Spleen (tissue), 11 donors: Measurements from ENCODE around the gene PRR5L. TPM values are rescaled to one million over a fixed set of nuclear protein-coding genes. Genes with fewer than 3 reads are reported as not detected.

Experiments used
- DNase-seq: peaks from one replicate; pipeline ENCODE4 v3.0.0-alpha.2; 2020
- H3K27ac ChIP-seq, 8 donors: fragments of 200-600 bp; sonication (generic) in 7 of 8; 1 replicate in 4 of 8; 2 replicates in 4 of 8; pipeline versions ENCODE4 v1.5.0 to v1.8.0; 2016 to 2021; ENCODE audit warnings: inconsistent platforms in 4 of 8, mild to moderate bottlenecking in 4 of 8, moderate library complexity in 1 of 8
- H3K27me3 ChIP-seq, 7 donors: fragments of 200-600 bp; sonication (generic) in 6 of 7; replicated peaks in 1 of 7; 1 replicate in 4 of 7; 2 replicates in 3 of 7; pipeline versions ENCODE4 v1.5.0 to v1.8.0; 2016 to 2021; ENCODE audit warnings: inconsistent platforms in 3 of 7, mild to moderate bottlenecking in 1 of 7
- H3K36me3 ChIP-seq, 6 donors: fragments of 200-600 bp; sonication (generic) in 5 of 6; 1 replicate in 4 of 6; 2 replicates in 2 of 6; pipeline versions ENCODE4 v1.5.0 to v1.8.0; 2016 to 2021; ENCODE audit warnings: inconsistent platforms in 2 of 6
- H3K4me1 ChIP-seq, 6 donors: fragments of 200-600 bp; sonication (generic) in 5 of 6; 1 replicate in 3 of 6; 2 replicates in 3 of 6; pipeline versions ENCODE4 v1.5.0 to v1.8.0; 2016 to 2021; ENCODE audit warnings: inconsistent platforms in 3 of 6
- H3K4me3 ChIP-seq, 8 donors: fragments of 200-600 bp; sonication (generic) in 7 of 8; 1 replicate in 4 of 8; 2 replicates in 4 of 8; pipeline versions ENCODE4 v1.5.0 to v1.8.0; 2016 to 2021; ENCODE audit warnings: inconsistent platforms in 4 of 8, mild to moderate bottlenecking in 4 of 8, moderate library complexity in 2 of 8
- H3K9me3 ChIP-seq, 8 donors: fragments of 200-600 bp; sonication (generic) in 7 of 8; 1 replicate in 4 of 8; 2 replicates in 4 of 8; pipeline versions ENCODE4 v1.5.0 to v1.8.0; 2016 to 2021; ENCODE audit warnings: inconsistent platforms in 4 of 8
- POLR2A ChIP-seq, 3 donors: fragments of 450-650 bp; IDR thresholded peaks; one replicate each; pipeline ENCODE4 v1.5.1; 2017; ENCODE audit warnings: antibody characterized with exemption in 3 of 3, mild to moderate bottlenecking in 1 of 3
- POLR2AphosphoS5 ChIP-seq, 3 donors: sonication (generic); formaldehyde crosslinking; IDR thresholded peaks; one replicate each; pipeline ENCODE4 v1.5.1; 2017; ENCODE audit warnings: antibody characterized with exemption in 3 of 3
- WGBS, 5 donors: extraction: QIAGEN DNeasy Blood & Tissue Kit in 3 of 5; methylation state at CpG; one replicate each; pipeline versions ENCODE4 v1.1.5 to v1.1.7; 2013 to 2018; 5-methylcytosine and 5-hydroxymethylcytosine counted together
- intact Hi-C: fragments of 100-400 bp; cut with DNase I; formaldehyde crosslinking; loops from one replicate; pipeline ENCODE4 v1.15.0; 2023; ENCODE audit warnings: low total_unique reads
- polyA plus RNA-seq, 3 donors: library from polyadenylated mRNA; stranded (reverse); fragments of 200-250 nt; gene quantifications; one replicate each; pipeline ENCODE4 v1.2.1, GENCODE V29; 2013
- total RNA-seq, 7 donors: library from RNA; depleted of rRNA in 3 of 7; stranded (reverse); fragments of >200 nt in 3 of 7; fragmentation: NEBNext Ultra II Directional in 4 of 7; extraction: Animal tissue kit (Norgen Biotek cat#: 25700) in 4 of 7; gene quantifications; one replicate each; pipeline versions ENCODE4 v1.1.0 to v1.2.1, GENCODE V29; 2016 to 2021
- TF ChIP-seq, protein P1 (sequence below), 11 experiments: fragments of 200-600 bp in 7 of 11; fragments of 450-650 bp in 4 of 11; sonication (generic) in 4 of 11; IDR thresholded peaks in 8 of 11; conservative IDR thresholded peaks in 3 of 11; 1 replicate in 7 of 11; 2 replicates in 4 of 11; pipeline versions ENCODE4 v1.4.0 to v1.8.0; 2016 to 2021; ENCODE audit warnings: antibody characterized with exemption in 11 of 11, inconsistent platforms in 4 of 11, mild to moderate bottlenecking in 1 of 11
- donor health status: healthy with polysubstance abuse.
- donor health status: DM: no; HTN: no; CAD: no; lungs with moderate emphysema.
- donor health status: DM: no; HTN: no; CAD: no.
- donor health status: Bipolar disorder and iron deficiency.
- donor health status: healthy.
- donor health status: DM: no; HTN: no; CAD: no.
- donor health status: DM: yes; HTN: yes; CAD: no.

PRR5L gene
- total and polyA plus RNA-seq, 10 donors = 10.7 to 330 (median 140) TPM

GRCh38 chr11:36447947-36448346 lies 151.9 kb downstream of the PRR5L start:
- WGBS, 5 donors = 81 to 84% (median 83%) methylated on average over 8 of the region's 8 CpGs
- no peaks in the 10 kb centered on the region for H3K27me3 ChIP-seq
- H3K4me3 ChIP-seq = no peak overlapping the region
- intact Hi-C loops = no loop called here
- H3K9me3 ChIP-seq = no peaks in the 10 kb centered on the region
- H3K36me3 ChIP-seq = peaks cover 0 to 97% (median 26%) of the 10 kb centered on the region in 6 donors
- H3K4me1 ChIP-seq = peaks cover 33 to 98% (median 62%) of the 10 kb centered on the region in 6 donors
- TF ChIP-seq POLR2A (IDR thresholded peaks at IDR 0.05) (no peak), POLR2AphosphoS5 (IDR thresholded peaks at IDR 0.05) (peak in 1 of 3 donors; percentile 5)
- TF ChIP-seq, protein P1, sequence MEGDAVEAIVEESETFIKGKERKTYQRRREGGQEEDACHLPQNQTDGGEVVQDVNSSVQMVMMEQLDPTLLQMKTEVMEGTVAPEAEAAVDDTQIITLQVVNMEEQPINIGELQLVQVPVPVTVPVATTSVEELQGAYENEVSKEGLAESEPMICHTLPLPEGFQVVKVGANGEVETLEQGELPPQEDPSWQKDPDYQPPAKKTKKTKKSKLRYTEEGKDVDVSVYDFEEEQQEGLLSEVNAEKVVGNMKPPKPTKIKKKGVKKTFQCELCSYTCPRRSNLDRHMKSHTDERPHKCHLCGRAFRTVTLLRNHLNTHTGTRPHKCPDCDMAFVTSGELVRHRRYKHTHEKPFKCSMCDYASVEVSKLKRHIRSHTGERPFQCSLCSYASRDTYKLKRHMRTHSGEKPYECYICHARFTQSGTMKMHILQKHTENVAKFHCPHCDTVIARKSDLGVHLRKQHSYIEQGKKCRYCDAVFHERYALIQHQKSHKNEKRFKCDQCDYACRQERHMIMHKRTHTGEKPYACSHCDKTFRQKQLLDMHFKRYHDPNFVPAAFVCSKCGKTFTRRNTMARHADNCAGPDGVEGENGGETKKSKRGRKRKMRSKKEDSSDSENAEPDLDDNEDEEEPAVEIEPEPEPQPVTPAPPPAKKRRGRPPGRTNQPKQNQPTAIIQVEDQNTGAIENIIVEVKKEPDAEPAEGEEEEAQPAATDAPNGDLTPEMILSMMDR (IDR thresholded peaks at IDR 0.05 in 8 of 11, conservative IDR thresholded peaks at IDR 0.05 in 3 of 11) = no peak
- peak overlapping the region in 3 of 8 donors; percentile 32 to 66 (median 60) for H3K27ac ChIP-seq
- no peak for DNase-seq

GRCh38 chr11:36449561-36450096 lies 153.5 kb downstream of the PRR5L start:
- TF ChIP-seq POLR2AphosphoS5 (IDR thresholded peaks at IDR 0.05) (no peak), POLR2A (IDR thresholded peaks at IDR 0.05) (no peak)
- TF ChIP-seq, protein P1 (IDR thresholded peaks at IDR 0.05 in 8 of 11, conservative IDR thresholded peaks at IDR 0.05 in 3 of 11) = no peak
- Histone ChIP-seq H3K36me3 (peaks cover 0 to 98% (median 34%) of the 10 kb centered on the region in 6 donors), H3K27me3 (no peaks in the 10 kb centered on the region), H3K4me3 (peak overlapping the region in 3 of 8 donors; percentile 1 to 54 (median 12)), H3K9me3 (no peaks in the 10 kb centered on the region), H3K4me1 (peaks cover 34 to 99% (median 74%) of the 10 kb centered on the region in 6 donors), H3K27ac (peak overlapping the region in 7 of 8 donors; percentile 19 to 66 (median 42))
- DNase-seq = no peak
- intact Hi-C loops = no loop called here
- WGBS, 5 donors = 58 to 72% (median 66%) methylated on average over 5 of the region's 5 CpGs

DNA sequence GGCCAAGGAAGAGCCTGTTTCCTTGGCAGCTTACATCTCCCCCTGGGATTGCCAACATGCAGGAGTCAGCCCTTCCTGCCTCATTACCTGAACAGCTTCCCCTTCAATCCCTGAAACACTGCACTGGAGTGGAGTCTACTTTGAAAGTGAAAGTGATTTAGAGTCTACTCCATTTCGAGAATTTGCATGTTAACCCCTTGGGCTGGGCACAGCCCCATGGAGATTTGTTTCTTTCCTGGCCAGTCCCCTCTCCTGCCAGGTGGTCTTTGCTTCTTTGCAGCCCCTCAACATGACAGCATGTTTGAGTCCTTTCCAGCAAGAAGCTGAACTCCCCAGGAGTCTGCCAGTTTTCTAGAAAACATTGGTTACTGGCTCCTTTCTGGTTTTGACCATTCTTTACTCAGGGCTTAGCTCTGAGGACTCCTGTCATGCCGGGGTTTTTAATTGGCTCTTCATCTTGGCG lies 154.1 kb downstream of the PRR5L start:
- DNase-seq = no peak
- intact Hi-C loops = no loop called here
- Histone ChIP-seq H3K4me3 (peak overlapping the region in 3 of 8 donors; percentile 1 to 54 (median 12)), H3K27ac (peak overlapping the region in 7 of 8 donors; percentile 19 to 66 (median 42)), H3K36me3 (peaks cover 0 to 98% (median 40%) of the 10 kb centered on the region in 6 donors), H3K27me3 (no peaks in the 10 kb centered on the region), H3K9me3 (no peaks in the 10 kb centered on the region), H3K4me1 (peaks cover 34 to 100% (median 76%) of the 10 kb centered on the region in 6 donors)
- TF ChIP-seq POLR2A (IDR thresholded peaks at IDR 0.05) (no peak), POLR2AphosphoS5 (IDR thresholded peaks at IDR 0.05) (no peak)
- TF ChIP-seq, protein P1 (IDR thresholded peaks at IDR 0.05 in 8 of 11, conservative IDR thresholded peaks at IDR 0.05 in 3 of 11) = no peak
- 31 to 48% (median 38%) methylated on average over 3 of the region's 3 CpGs for WGBS, 5 donors

DNA sequence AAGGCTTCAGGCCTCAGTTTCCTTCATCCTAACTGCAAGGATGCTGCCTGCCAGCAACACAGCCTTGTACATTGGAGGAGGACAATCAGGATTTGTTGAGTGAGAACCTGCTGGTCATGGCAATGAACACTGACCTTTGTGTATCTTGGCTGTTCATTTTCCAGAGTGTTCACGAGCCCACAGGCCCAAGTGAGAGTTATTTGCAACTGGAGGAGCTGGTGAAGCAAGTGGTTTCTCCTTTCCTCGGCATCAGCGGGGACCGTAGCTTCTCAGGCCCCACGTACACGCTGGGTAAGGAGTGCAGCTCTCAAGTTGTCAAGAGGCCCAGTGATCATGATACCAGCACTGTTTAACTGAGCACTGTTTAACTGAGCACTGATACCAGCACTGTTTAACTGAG lies 155.0 kb downstream of the PRR5L start:
- no peaks in the 10 kb centered on the region for H3K27me3 ChIP-seq
- no peak for DNase-seq
- peak overlapping the region in 2 of 8 donors; percentile 24 to 60 for H3K27ac ChIP-seq
- peaks cover 34 to 100% (median 75%) of the 10 kb centered on the region in 6 donors for H3K4me1 ChIP-seq
- WGBS, 5 donors = 92 to 95% (median 94%) methylated on average over 6 of the region's 6 CpGs
- TF ChIP-seq POLR2A (IDR thresholded peaks at IDR 0.05) = no peak
- TF ChIP-seq POLR2AphosphoS5 (IDR thresholded peaks at IDR 0.05) = peak in 1 of 3 donors; percentile 15
- TF ChIP-seq, protein P1 (IDR thresholded peaks at IDR 0.05 in 8 of 11, conservative IDR thresholded peaks at IDR 0.05 in 3 of 11) = no peak
- no peaks in the 10 kb centered on the region for H3K9me3 ChIP-seq
- H3K36me3 ChIP-seq = peaks cover 0 to 99% (median 46%) of the 10 kb centered on the region in 6 donors
- intact Hi-C loops = no loop called here
- H3K4me3 ChIP-seq = no peak overlapping the region
